ENCODE results near the gene SNCB. TPM values are rescaled to one million over a fixed set of nuclear protein-coding genes. Genes with fewer than 3 reads are reported as not detected.

The SNCB gene
- total and polyA plus RNA-seq, 2 of the 13 experiments (the other 11 are each of a cell fraction or from before 2014, with no cell fraction given), result not detected

- FAIRE-seq (no peak), ATAC-seq (no peak), DNase-seq (ENCODE audit: low spot score) (no peak)
- POLR2A ChIA-PET, result no interaction called here
- Histone ChIP-seq H3K36me3 (replicated peaks in 1 of 2; ENCODE audit: control insufficient read depth in 1 of 2, insufficient read depth in 2 of 2, low read length in 2 of 2) (peaks cover 3 to 34% of the 10 kb centered on the region in 2 experiments; a peak in 4 of 5 replicates), H3K4me2 (ENCODE audit: low read depth, low read length) (no peak overlapping the region), H2AFZ (ENCODE audit: low read length) (no peak overlapping the region), H3K4me3 (replicated peaks in 1 of 3; ENCODE audit: insufficient read depth in 1 of 3, low read depth in 2 of 3, low read length in 3 of 3) (no peak overlapping the region), H3K27me3 (ENCODE audit: control insufficient read depth in 1 of 2, insufficient read depth in 2 of 2, low read length in 2 of 2) (no peaks in the 10 kb centered on the region), H3K4me1 (ENCODE audit: insufficient read depth, low read length) (no peaks in the 10 kb centered on the region), H3K79me2 (ENCODE audit: insufficient read depth, low read length) (no peaks in the 10 kb centered on the region), H4K20me1 (ENCODE audit: insufficient read depth, low read length) (no peaks in the 10 kb centered on the region), H3K27ac (ENCODE audit: extremely low read length, insufficient read depth, low read length) (no peak overlapping the region), H3K9me3 (ENCODE audit: low read length) (peaks cover 16% of the 10 kb centered on the region), H3K9ac (ENCODE audit: insufficient read depth, low read depth, low read length) (no peak overlapping the region)
- TF ChIP-seq ZKSCAN5 (CRISPR knock-in tag; IDR thresholded peaks at IDR 0.05) (no peak), ZNF292 (CRISPR knock-in tag; IDR thresholded peaks at IDR 0.05; ENCODE audit: borderline replicate concordance, low read depth) (no peak), ZNF776 (CRISPR knock-in tag; IDR thresholded peaks at IDR 0.05) (no peak), LBX2 (CRISPR knock-in tag; IDR thresholded peaks at IDR 0.05; ENCODE audit: borderline replicate concordance) (no peak), MLXIP (CRISPR knock-in tag; IDR thresholded peaks at IDR 0.05; ENCODE audit: borderline replicate concordance) (no peak), ZNF431 (CRISPR knock-in tag; IDR thresholded peaks at IDR 0.05; ENCODE audit: borderline replicate concordance, low read depth) (no peak)
- in situ Hi-C loops (cut with HindIII; ENCODE audit: extremely low pct_ligation_motif_present, low pct_unique_long_range_greater_than_20kb) (loop anchor here (25.0 kb wide), 1 partner anchor 844 kb away; no protein-coding TSS in a partner anchor), intact Hi-C loops (cut with micrococcal nuclease; ENCODE audit: unreplicated experiment) (no loop called here)
- CTCF ChIA-PET (ENCODE audit: low intra/inter-chr PET ratio, low total read pairs), result no interaction called here
- 95% methylated on average over 2 of the region's 12 CpGs for WGBS (ENCODE audit: low lambda C conversion rate)
- BruUV-seq (replicated peaks), result no TSS peak
These were observed 49.0 kb downstream of the SNCB start for GRCh38 chr5:176581361-176581760.
